GM12875 (cell line): ENCODE results near the gene FOXN3.

Source experiments
- H3K4me3 ChIP-seq: one replicate; pipeline ENCODE4 v1.5.1; 2011; ENCODE audit warnings: low read depth, low read length, control low read depth
- TF ChIP-seq, protein P1 (sequence below): IDR thresholded peaks from 2 replicates; pipeline ENCODE4 v1.5.1; 2011; ENCODE audit warnings: low read depth, mild to moderate bottlenecking, control low read depth, inconsistent platforms, low read length, moderate library complexity, borderline replicate concordance; ENCODE audit not compliant: insufficient read depth

FOXN3 gene

DNA sequence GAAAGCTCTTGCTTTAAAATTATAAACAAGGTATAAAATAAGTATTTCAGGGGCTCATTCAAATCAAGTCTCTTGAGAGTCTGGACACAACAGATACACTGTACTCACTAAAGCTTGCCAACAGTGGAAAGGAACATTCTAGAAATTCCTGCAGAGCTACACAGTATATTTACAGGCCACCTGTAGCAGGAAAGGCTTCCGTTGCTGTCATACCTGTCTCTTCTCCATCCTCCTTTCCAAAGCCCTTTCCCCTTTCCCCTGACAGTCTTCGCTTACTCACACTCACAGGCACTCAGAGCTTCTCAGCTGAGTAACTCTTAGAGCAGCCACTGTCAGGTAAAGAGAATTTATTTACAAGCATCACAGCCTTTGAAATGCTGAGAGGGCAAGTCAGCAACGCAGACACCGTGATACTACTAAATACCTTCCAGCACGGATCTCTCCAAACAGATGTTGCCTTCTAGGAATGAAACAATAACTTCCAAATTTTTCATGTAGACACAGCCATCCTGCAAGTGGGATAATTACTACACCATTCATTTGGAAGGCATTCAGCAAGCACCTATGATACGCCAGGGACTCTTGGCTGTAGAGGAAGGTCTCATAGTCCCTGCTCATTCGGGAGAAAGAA, 167.9 kb downstream of the FOXN3 start:
- H3K4me3 ChIP-seq = no peak overlapping the region
- TF ChIP-seq, protein P1, sequence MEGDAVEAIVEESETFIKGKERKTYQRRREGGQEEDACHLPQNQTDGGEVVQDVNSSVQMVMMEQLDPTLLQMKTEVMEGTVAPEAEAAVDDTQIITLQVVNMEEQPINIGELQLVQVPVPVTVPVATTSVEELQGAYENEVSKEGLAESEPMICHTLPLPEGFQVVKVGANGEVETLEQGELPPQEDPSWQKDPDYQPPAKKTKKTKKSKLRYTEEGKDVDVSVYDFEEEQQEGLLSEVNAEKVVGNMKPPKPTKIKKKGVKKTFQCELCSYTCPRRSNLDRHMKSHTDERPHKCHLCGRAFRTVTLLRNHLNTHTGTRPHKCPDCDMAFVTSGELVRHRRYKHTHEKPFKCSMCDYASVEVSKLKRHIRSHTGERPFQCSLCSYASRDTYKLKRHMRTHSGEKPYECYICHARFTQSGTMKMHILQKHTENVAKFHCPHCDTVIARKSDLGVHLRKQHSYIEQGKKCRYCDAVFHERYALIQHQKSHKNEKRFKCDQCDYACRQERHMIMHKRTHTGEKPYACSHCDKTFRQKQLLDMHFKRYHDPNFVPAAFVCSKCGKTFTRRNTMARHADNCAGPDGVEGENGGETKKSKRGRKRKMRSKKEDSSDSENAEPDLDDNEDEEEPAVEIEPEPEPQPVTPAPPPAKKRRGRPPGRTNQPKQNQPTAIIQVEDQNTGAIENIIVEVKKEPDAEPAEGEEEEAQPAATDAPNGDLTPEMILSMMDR = no peak

DNA sequence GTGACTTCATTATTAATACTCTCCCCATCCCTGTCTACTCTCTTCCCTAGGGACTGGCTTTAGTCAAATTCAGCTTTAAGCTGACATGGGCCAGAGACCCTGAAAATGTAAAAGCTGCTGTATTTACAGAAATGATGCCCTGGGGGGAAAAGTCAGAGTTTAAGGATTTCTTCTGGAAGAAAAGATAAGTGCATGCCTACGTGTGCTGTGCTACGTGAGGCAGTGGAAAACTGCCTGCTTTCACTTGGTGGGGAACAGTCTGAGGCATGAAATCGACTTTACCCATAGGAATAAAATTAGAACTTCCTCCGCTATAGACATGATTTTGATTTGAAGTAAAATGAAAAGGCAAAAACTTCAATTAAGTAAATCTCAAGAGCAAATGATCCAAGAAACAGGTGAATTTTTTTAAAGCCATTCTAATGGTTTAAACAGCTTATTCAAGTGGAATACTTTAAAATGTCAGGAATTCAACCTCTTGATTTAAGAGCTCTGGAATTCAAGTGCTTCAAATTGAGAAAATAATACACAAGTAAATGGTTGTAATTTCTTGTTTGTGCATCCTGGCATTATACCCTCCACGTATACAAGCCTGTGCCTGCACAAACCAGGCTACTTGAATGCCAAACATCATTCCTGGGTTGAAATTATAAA, 168.5 kb downstream of the FOXN3 start:
- TF ChIP-seq, protein P1 = no peak
- H3K4me3 ChIP-seq = no peak overlapping the region

GRCh38 chr14:89247457-89248122, 169.4 kb downstream of the FOXN3 start:
- TF ChIP-seq, protein P1 = no peak

DNA sequence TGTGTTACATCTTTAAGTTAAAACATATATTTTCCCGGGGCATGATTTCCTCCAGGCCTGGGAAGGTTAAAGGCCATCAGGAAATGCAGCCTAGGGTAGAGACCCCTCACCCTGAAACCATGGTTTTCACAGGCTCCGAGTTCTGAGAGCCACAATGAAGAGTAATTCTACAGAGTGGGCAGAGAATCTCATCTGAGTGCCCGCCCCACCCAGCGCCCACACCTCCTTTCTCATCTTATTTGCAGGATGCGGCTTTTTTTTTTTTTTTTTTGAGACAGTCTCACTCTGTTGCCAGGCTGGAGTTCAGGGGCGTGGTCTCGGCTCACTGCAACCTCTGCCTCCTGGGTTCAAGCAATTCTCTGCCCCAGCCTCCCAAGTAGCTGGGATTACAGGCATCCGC, 170.7 kb downstream of the FOXN3 start:
- H3K4me3 ChIP-seq = no peak overlapping the region
- TF ChIP-seq, protein P1 = no peak

More at GRCh38 chr14:89247457-89248122, 169.4 kb downstream of the FOXN3 start:
- H3K4me3 ChIP-seq = no peak overlapping the region

DNA sequence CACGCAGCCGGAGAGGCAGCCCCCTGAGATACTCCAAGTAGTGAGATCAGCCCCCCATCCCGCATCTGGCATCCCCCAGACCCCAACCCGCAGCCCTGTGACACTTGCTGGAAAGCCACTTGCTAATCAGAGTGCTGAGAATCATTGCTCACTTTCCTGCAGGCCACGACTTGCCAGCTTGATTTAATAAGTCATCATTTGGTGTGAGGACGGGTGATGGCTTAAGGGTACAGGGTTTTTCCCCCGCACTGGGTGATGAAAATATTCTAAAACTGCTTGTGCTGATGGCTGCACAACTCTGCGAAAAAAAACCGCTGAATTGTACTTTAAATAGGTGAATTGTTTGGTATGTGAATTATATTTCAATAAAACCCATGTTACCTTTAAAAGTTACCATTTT, 171.2 kb downstream of the FOXN3 start:
- TF ChIP-seq, protein P1 = no peak
- H3K4me3 ChIP-seq = no peak overlapping the region

- no peak overlapping the region for H3K4me3 ChIP-seq
- TF ChIP-seq, protein P1 = no peak
Measured at GRCh38 chr14:89244720-89245119, 172.3 kb downstream of the FOXN3 start.
